DOHH2 (cell line): ENCODE measurements around the gene RARB.

Source experiments
- H3F3A ChIP-seq: fragments of 200-600 bp; sonication (generic), shearing (Covaris generic); 2 replicates; pipeline ENCODE4 v1.6.0; 2016; ENCODE audit warnings: antibody characterized with exemption, mild to moderate bottlenecking; ENCODE audit not compliant: control insufficient read depth, insufficient read depth
- H3K27ac ChIP-seq: fragments of 200-600 bp; sonication (generic); 2 replicates; pipeline ENCODE4 v1.5.1; 2014; ENCODE audit warnings: low read depth, mild to moderate bottlenecking, low read length, moderate library complexity
- H3K27me3 ChIP-seq: fragments of 200-600 bp; sonication (generic); 2 replicates; pipeline ENCODE4 v1.6.1; 2014; ENCODE audit warnings: mild to moderate bottlenecking, low read length, mixed read lengths; ENCODE audit not compliant: control insufficient read depth
- H3K36me3 ChIP-seq: fragments of 200-600 bp; sonication (generic); 2 replicates; pipeline ENCODE4 v1.6.1; 2014; ENCODE audit warnings: mild to moderate bottlenecking, low read length, moderate library complexity, mixed read lengths; ENCODE audit not compliant: control insufficient read depth
- H3K4me1 ChIP-seq: fragments of 200-600 bp; sonication (generic); 2 replicates; pipeline ENCODE4 v1.6.1; 2014; ENCODE audit warnings: mild to moderate bottlenecking, low read length, mixed read lengths; ENCODE audit not compliant: control insufficient read depth
- H3K4me2 ChIP-seq: fragments of 200-600 bp; sonication (generic); 2 replicates; pipeline ENCODE4 v1.6.0; 2014; ENCODE audit warnings: mild to moderate bottlenecking, low read length, moderate library complexity
- H3K4me3 ChIP-seq: fragments of 200-600 bp; sonication (generic); 2 replicates; pipeline ENCODE4 v1.5.1; 2014; ENCODE audit warnings: mild to moderate bottlenecking, low read length, mixed read lengths
- H3K79me2 ChIP-seq: fragments of 200-600 bp; sonication (generic); 2 replicates; pipeline ENCODE4 v1.6.1; 2014; ENCODE audit warnings: mild to moderate bottlenecking, low read length, mixed read lengths; ENCODE audit not compliant: control insufficient read depth
- H3K9me2 ChIP-seq: fragments of 200-600 bp; sonication (generic); replicated peaks from 2 replicates; pipeline ENCODE4 v1.6.1; 2014; ENCODE audit warnings: mild to moderate bottlenecking, low read length, mixed read lengths; ENCODE audit not compliant: control insufficient read depth
- H3K9me3 ChIP-seq: fragments of 200-600 bp; sonication (generic); 2 replicates; pipeline ENCODE4 v1.6.1; 2014; ENCODE audit warnings: antibody characterized with exemption, low read length, mixed read lengths; ENCODE audit not compliant: control insufficient read depth, insufficient read depth
- H4K20me1 ChIP-seq: fragments of 200-600 bp; sonication (generic); 2 replicates; pipeline ENCODE4 v1.6.0; 2014; ENCODE audit warnings: low read depth, mild to moderate bottlenecking, antibody characterized with exemption, low read length, moderate library complexity; ENCODE audit not compliant: control insufficient read depth, insufficient read depth
- CTCF ChIP-seq: fragments of 200-600 bp; sonication (generic); IDR thresholded peaks from one replicate; pipeline ENCODE4 v1.5.1; 2014; ENCODE audit warnings: antibody characterized with exemption, mild to moderate bottlenecking, low read depth, low read length; ENCODE audit not compliant: poor library complexity, severe bottlenecking
- EZH2phosphoT487 ChIP-seq: fragments of 200-600 bp; sonication (generic); IDR thresholded peaks from 2 replicates; pipeline ENCODE4 v1.6.1; 2017; ENCODE audit warnings: borderline replicate concordance, mild to moderate bottlenecking, antibody characterized with exemption, low read length, moderate library complexity, mixed read lengths

Gene RARB

GRCh38 chr3:25581335-25581734 is 153.3 kb downstream of the RARB start:
- Histone ChIP-seq H3K9me2 (no peaks in the 10 kb centered on the region), H3K4me1 (no peaks in the 10 kb centered on the region), H3K9me3 (no peaks in the 10 kb centered on the region), H3K4me3 (no peak overlapping the region), H3K27me3 (no peaks in the 10 kb centered on the region), H4K20me1 (no peaks in the 10 kb centered on the region), H3K79me2 (no peaks in the 10 kb centered on the region), H3F3A (no peaks in the 10 kb centered on the region), H3K27ac (no peak overlapping the region), H3K36me3 (no peaks in the 10 kb centered on the region), H3K4me2 (no peak overlapping the region)
- TF ChIP-seq EZH2phosphoT487, result no peak
- no peak for TF ChIP-seq CTCF

- no peak overlapping the region for H3K4me3 ChIP-seq
- H3K4me2 ChIP-seq, result no peak overlapping the region
- no peaks in the 10 kb centered on the region for H4K20me1 ChIP-seq
- no peak overlapping the region for H3K27ac ChIP-seq
- no peaks in the 10 kb centered on the region for H3F3A ChIP-seq
- no peaks in the 10 kb centered on the region for H3K36me3 ChIP-seq
- no peaks in the 10 kb centered on the region for H3K79me2 ChIP-seq
- no peak for TF ChIP-seq EZH2phosphoT487
- TF ChIP-seq CTCF, result no peak
- no peaks in the 10 kb centered on the region for H3K4me1 ChIP-seq
- no peaks in the 10 kb centered on the region for H3K9me3 ChIP-seq
- no peaks in the 10 kb centered on the region for H3K9me2 ChIP-seq
- no peaks in the 10 kb centered on the region for H3K27me3 ChIP-seq
Observed at GRCh38 chr3:25581823-25582222, 153.8 kb downstream of the RARB start.

- Histone ChIP-seq H3K4me1 (no peaks in the 10 kb centered on the region), H3F3A (no peaks in the 10 kb centered on the region), H3K79me2 (no peaks in the 10 kb centered on the region), H3K36me3 (no peaks in the 10 kb centered on the region), H3K27me3 (no peaks in the 10 kb centered on the region), H4K20me1 (no peaks in the 10 kb centered on the region), H3K9me2 (no peaks in the 10 kb centered on the region), H3K9me3 (no peaks in the 10 kb centered on the region), H3K4me2 (no peak overlapping the region), H3K4me3 (no peak overlapping the region), H3K27ac (no peak overlapping the region)
- no peak for TF ChIP-seq EZH2phosphoT487
- TF ChIP-seq CTCF, result no peak
Observed at GRCh38 chr3:25582242-25582641, 154.2 kb downstream of the RARB start.

- Histone ChIP-seq H3K36me3 (no peaks in the 10 kb centered on the region), H3K4me2 (no peak overlapping the region), H3K4me3 (no peak overlapping the region), H3K9me3 (no peaks in the 10 kb centered on the region), H3K79me2 (no peaks in the 10 kb centered on the region), H3F3A (no peaks in the 10 kb centered on the region), H3K9me2 (no peaks in the 10 kb centered on the region), H4K20me1 (no peaks in the 10 kb centered on the region), H3K27me3 (no peaks in the 10 kb centered on the region), H3K4me1 (no peaks in the 10 kb centered on the region), H3K27ac (no peak overlapping the region)
- no peak for TF ChIP-seq EZH2phosphoT487
- TF ChIP-seq CTCF, result no peak
Observed at GRCh38 chr3:25583343-25583742, 155.3 kb downstream of the RARB start.
